OCI-LY3 (cell line): ENCODE results near the gene WWOX.

ENCODE experiments used
- H2AFZ ChIP-seq: fragments of 200-600, 300-600 bp; shearing (Covaris generic); 2 replicates; pipeline ENCODE4 v1.6.0; 2014; ENCODE audit warnings: antibody characterized with exemption, low read depth, low read length
- H3K27ac ChIP-seq: fragments of 200-600, 300-600 bp; sonication (generic); 2 replicates; pipeline ENCODE4 v1.5.1; 2014; ENCODE audit warnings: mild to moderate bottlenecking, low read length, moderate library complexity, mixed read lengths
- H3K27me3 ChIP-seq: fragments of 200-600, 300-600 bp; sonication (generic); 2 replicates; pipeline ENCODE4 v1.6.1; 2014; ENCODE audit warnings: low read depth, low read length, mixed read lengths
- H3K36me3 ChIP-seq: fragments of 200-600, 300-600 bp; sonication (generic); replicated peaks from 2 replicates; pipeline ENCODE3; 2014; ENCODE audit warnings: low read depth, low read length, mixed read lengths
- H3K4me1 ChIP-seq: fragments of 300-600, 200-600 bp; sonication (generic); 2 replicates; pipeline ENCODE4 v1.6.1; 2014; ENCODE audit warnings: low read length, mixed read lengths
- H3K4me2 ChIP-seq: fragments of 200-600, 300-600 bp; sonication (generic); 2 replicates; pipeline ENCODE4 v1.6.1; 2014; ENCODE audit warnings: low read length, mixed read lengths
- H3K4me3 ChIP-seq: fragments of 300-600, 200-600 bp; sonication (generic); 2 replicates; pipeline ENCODE4 v1.5.1; 2014; ENCODE audit warnings: antibody characterized with exemption, mild to moderate bottlenecking, low read length, moderate library complexity
- H3K79me2 ChIP-seq: fragments of 300-600, 200-600 bp; shearing (Covaris generic); 2 replicates; pipeline ENCODE4 v1.6.1; 2014; ENCODE audit warnings: mild to moderate bottlenecking, low read length, mixed read lengths
- H3K9ac ChIP-seq: fragments of 300-600, 200-600 bp; shearing (Covaris generic); 2 replicates; pipeline ENCODE4 v1.6.0; 2014; ENCODE audit warnings: mild to moderate bottlenecking, low read length, moderate library complexity
- H3K9me3 ChIP-seq: fragments of 200-600, 300-600 bp; shearing (Covaris generic); 2 replicates; pipeline ENCODE4 v1.6.1; 2014; ENCODE audit warnings: low read length, mixed read lengths; ENCODE audit not compliant: insufficient read depth
- H4K20me1 ChIP-seq: fragments of 200-600, 300-600 bp; sonication (generic); 2 replicates; pipeline ENCODE4 v1.6.1; 2016; ENCODE audit warnings: low read length, mixed read lengths; ENCODE audit not compliant: insufficient read depth
- CTCF ChIP-seq: fragments of 200-600, 300-600 bp; sonication (generic); IDR thresholded peaks from 2 replicates; pipeline ENCODE4 v1.5.1; 2014; ENCODE audit warnings: antibody characterized with exemption, low read length, low read depth
- EZH2phosphoT487 ChIP-seq: fragments of 200-600 bp; shearing (Covaris generic); IDR thresholded peaks from 2 replicates; pipeline ENCODE4 v1.6.1; 2018; ENCODE audit warnings: antibody characterized with exemption, mixed run types, low read depth

WWOX gene

GRCh38 chr16:78060295-78060694 lies 39.2 kb upstream of the WWOX start:
- no peak overlapping the region for H2AFZ ChIP-seq
- H3K36me3 ChIP-seq, result no peaks in the 10 kb centered on the region
- no peaks in the 10 kb centered on the region for H3K9me3 ChIP-seq
- H3K27ac ChIP-seq, result no peak overlapping the region
- no peaks in the 10 kb centered on the region for H4K20me1 ChIP-seq
- H3K4me1 ChIP-seq, result no peaks in the 10 kb centered on the region
- H3K79me2 ChIP-seq, result no peaks in the 10 kb centered on the region
- H3K27me3 ChIP-seq, result peaks cover 21% of the 10 kb centered on the region
- H3K9ac ChIP-seq, result no peak overlapping the region
- H3K4me2 ChIP-seq, result no peak overlapping the region
- TF ChIP-seq CTCF (peak; percentile 19; the same call in 1 of the 2 replicates), EZH2phosphoT487 (no peak)
- H3K4me3 ChIP-seq, result no peak overlapping the region

- H3K36me3 ChIP-seq, result no peaks in the 10 kb centered on the region
- no peak overlapping the region for H3K4me3 ChIP-seq
- H3K4me1 ChIP-seq, result no peaks in the 10 kb centered on the region
- H3K4me2 ChIP-seq, result no peak overlapping the region
- no peak overlapping the region for H2AFZ ChIP-seq
- H3K9ac ChIP-seq, result no peak overlapping the region
- H3K9me3 ChIP-seq, result no peaks in the 10 kb centered on the region
- H4K20me1 ChIP-seq, result no peaks in the 10 kb centered on the region
- no peaks in the 10 kb centered on the region for H3K79me2 ChIP-seq
- TF ChIP-seq CTCF (no peak), EZH2phosphoT487 (no peak)
- H3K27me3 ChIP-seq, result peaks cover 17% of the 10 kb centered on the region
- no peak overlapping the region for H3K27ac ChIP-seq
Measured at GRCh38 chr16:78060809-78061208, 38.6 kb upstream of the WWOX start.

- Histone ChIP-seq H3K4me2 (no peak overlapping the region), H3K4me1 (no peaks in the 10 kb centered on the region), H3K36me3 (no peaks in the 10 kb centered on the region), H3K79me2 (no peaks in the 10 kb centered on the region), H2AFZ (no peak overlapping the region), H3K9ac (no peak overlapping the region), H4K20me1 (no peaks in the 10 kb centered on the region), H3K4me3 (no peak overlapping the region), H3K27me3 (peaks cover 12% of the 10 kb centered on the region; the same call in 1 of the 2 replicates), H3K27ac (no peak overlapping the region), H3K9me3 (no peaks in the 10 kb centered on the region)
- TF ChIP-seq EZH2phosphoT487, result no peak
- TF ChIP-seq CTCF, result no peak
Measured at GRCh38 chr16:78065319-78065718, 34.1 kb upstream of the WWOX start.

- no peak overlapping the region for H2AFZ ChIP-seq
- H3K4me1 ChIP-seq, result no peaks in the 10 kb centered on the region
- no peak overlapping the region for H3K9ac ChIP-seq
- TF ChIP-seq CTCF (no peak), EZH2phosphoT487 (no peak)
- no peaks in the 10 kb centered on the region for H4K20me1 ChIP-seq
- H3K4me2 ChIP-seq, result no peak overlapping the region
- no peaks in the 10 kb centered on the region for H3K36me3 ChIP-seq
- H3K4me3 ChIP-seq, result no peak overlapping the region
- H3K79me2 ChIP-seq, result no peaks in the 10 kb centered on the region
- H3K27me3 ChIP-seq, result 0 out of 2 replicates have a peak, but pooled peaks cover 6% of the 10 kb centered on the region
- H3K27ac ChIP-seq, result no peak overlapping the region
- no peaks in the 10 kb centered on the region for H3K9me3 ChIP-seq
Measured at GRCh38 chr16:78069913-78070312, 29.5 kb upstream of the WWOX start.
